Measurements from ENCODE around the gene GRAMD1A. TPM values are rescaled to one million over a fixed set of nuclear protein-coding genes. Genes with fewer than 3 reads are reported as not detected.

The GRAMD1A gene
- total RNA-seq, 2 donors from 2014 or later, result 115 to 137 TPM

DNA sequence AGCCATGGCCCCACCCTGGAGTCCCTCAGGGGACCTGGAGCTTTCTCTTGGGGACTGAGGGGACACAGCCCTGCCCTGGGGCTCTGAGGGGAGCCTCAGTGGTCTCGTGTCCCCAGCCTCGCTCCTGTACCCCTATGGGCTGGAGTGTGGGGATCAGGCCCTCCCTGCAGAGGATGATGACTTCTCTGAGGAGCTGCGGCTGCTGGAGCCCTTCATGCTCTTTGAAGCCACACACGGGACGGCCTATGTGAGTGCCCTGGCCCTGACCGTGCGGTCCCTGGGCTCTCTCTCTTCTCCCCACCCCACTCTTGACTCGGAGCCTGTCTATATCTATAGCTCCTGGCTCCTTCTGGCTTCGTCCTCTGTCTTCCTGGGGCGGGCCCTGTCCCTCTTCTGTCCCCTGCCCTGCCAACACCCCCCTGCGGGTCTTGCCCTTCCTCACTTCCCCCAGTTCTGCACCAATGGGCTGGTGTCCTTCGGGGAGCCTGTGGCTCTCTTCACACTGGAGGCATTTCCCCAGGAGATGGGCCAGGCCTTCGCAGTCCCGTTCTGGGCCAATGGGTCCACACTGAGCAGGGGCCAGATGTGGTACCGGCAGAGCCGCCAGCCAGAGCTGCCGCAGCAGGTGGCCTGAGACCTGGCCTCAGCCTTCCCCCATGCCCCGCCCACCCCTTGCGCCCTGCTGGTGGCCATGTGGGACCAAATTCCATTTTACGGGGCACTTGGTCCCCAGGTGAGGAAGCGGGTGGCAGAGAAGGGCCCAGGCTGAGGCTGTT, 74.5 kb downstream of the GRAMD1A start:
- Histone ChIP-seq H3K4me3 (ENCODE audit: low read length) (no peak overlapping the region), H3K27me3 (ENCODE audit: control insufficient read depth, insufficient read depth, low read length, poor library complexity, severe bottlenecking) (no peaks in the 10 kb centered on the region), H3K9me3 (ENCODE audit: control insufficient read depth, low read length) (peaks cover 7% of the 10 kb centered on the region), H3K36me3 (ENCODE audit: control insufficient read depth, insufficient read depth, low read length) (no peaks in the 10 kb centered on the region), H3K4me1 (ENCODE audit: control insufficient read depth, insufficient read depth, low read length) (no peaks in the 10 kb centered on the region), H3K27ac (ENCODE audit: low read depth, low read length) (no peak overlapping the region), H3K9ac (ENCODE audit: extremely low read depth, low read length, poor library complexity, severe bottlenecking) (no peak overlapping the region)
- no peaks in the 10 kb centered on the region for H3K27me3 Mint-ChIP-seq (ENCODE audit: insufficient read depth)
- peaks cover 3% of the 10 kb centered on the region for H3K9me3 Mint-ChIP-seq
- H3K36me3 Mint-ChIP-seq (ENCODE audit: low read depth), result no peaks in the 10 kb centered on the region
- no peaks in the 10 kb centered on the region for H3K4me1 Mint-ChIP-seq
- H3K27ac Mint-ChIP-seq, result no peak overlapping the region
- no peak overlapping the region for H3K4me3 Mint-ChIP-seq
- 89% methylated on average over 12 to 21 of the region's 21 CpGs for WGBS, 2 experiments (ENCODE audit: insufficient coverage in 1 of 2, insufficient read length in 1 of 2)
- TF ChIP-seq, protein P1, sequence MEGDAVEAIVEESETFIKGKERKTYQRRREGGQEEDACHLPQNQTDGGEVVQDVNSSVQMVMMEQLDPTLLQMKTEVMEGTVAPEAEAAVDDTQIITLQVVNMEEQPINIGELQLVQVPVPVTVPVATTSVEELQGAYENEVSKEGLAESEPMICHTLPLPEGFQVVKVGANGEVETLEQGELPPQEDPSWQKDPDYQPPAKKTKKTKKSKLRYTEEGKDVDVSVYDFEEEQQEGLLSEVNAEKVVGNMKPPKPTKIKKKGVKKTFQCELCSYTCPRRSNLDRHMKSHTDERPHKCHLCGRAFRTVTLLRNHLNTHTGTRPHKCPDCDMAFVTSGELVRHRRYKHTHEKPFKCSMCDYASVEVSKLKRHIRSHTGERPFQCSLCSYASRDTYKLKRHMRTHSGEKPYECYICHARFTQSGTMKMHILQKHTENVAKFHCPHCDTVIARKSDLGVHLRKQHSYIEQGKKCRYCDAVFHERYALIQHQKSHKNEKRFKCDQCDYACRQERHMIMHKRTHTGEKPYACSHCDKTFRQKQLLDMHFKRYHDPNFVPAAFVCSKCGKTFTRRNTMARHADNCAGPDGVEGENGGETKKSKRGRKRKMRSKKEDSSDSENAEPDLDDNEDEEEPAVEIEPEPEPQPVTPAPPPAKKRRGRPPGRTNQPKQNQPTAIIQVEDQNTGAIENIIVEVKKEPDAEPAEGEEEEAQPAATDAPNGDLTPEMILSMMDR (conservative IDR thresholded peaks at IDR 0.05), result no peak
- DNase-seq, result no peak

DNA sequence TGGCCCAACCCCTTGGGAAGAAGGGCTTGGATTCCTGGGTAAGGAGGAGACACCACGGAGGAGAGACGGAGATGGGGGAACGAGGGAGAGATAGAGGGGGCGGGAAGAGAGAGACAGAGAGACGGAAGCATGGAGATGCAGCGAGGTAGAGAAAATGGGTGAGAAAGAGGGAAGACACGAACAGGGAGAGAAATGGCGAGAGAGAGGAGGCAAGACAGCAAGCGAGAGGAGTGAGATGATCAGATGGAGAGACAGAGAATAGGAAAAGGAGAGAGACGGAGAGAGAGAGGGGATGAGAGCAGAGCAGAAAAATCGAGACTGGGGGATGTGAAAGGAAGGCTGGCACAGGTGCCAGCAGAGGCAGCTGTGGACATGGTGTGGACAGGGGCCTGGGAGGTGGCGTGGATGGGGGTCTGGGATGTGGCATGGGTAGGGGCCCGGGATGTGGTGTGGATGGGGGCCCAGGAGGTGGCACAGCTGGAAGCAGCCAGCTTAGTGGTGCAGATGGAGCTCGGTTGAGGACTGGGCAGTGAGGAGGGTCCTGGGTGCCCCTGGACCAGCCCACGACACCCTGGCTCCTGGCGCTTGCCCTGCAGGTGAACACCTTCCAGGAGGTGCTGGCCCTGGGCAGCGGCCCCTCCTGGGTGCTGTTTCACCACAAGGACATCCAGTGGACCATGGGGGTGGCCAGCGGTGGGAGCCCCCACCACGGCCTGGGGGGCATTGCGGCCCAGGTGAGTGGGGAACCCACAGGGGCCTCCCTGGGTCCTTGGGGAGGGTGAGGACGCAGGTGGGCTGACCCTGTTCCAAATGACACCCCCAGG, 75.3 kb downstream of the GRAMD1A start:
- TF ChIP-seq, protein P1 (conservative IDR thresholded peaks at IDR 0.05), result no peak
- Histone ChIP-seq H3K9ac (ENCODE audit: extremely low read depth, low read length, poor library complexity, severe bottlenecking) (no peak overlapping the region), H3K4me3 (ENCODE audit: low read length) (no peak overlapping the region), H3K9me3 (ENCODE audit: control insufficient read depth, low read length) (peaks cover 4% of the 10 kb centered on the region), H3K4me1 (ENCODE audit: control insufficient read depth, insufficient read depth, low read length) (no peaks in the 10 kb centered on the region), H3K36me3 (ENCODE audit: control insufficient read depth, insufficient read depth, low read length) (no peaks in the 10 kb centered on the region), H3K27me3 (ENCODE audit: control insufficient read depth, insufficient read depth, low read length, poor library complexity, severe bottlenecking) (no peaks in the 10 kb centered on the region), H3K27ac (ENCODE audit: low read depth, low read length) (no peak overlapping the region)
- Mint-ChIP-seq H3K27ac (no peak overlapping the region), H3K4me1 (no peaks in the 10 kb centered on the region), H3K9me3 (peaks cover 3% of the 10 kb centered on the region), H3K36me3 (ENCODE audit: low read depth) (no peaks in the 10 kb centered on the region), H3K4me3 (no peak overlapping the region), H3K27me3 (ENCODE audit: insufficient read depth) (no peaks in the 10 kb centered on the region)
- 91 to 93% methylated on average over 16 to 21 of the region's 21 CpGs for WGBS, 2 experiments (ENCODE audit: insufficient coverage in 1 of 2, insufficient read length in 1 of 2)
- DNase-seq, result no peak

DNA sequence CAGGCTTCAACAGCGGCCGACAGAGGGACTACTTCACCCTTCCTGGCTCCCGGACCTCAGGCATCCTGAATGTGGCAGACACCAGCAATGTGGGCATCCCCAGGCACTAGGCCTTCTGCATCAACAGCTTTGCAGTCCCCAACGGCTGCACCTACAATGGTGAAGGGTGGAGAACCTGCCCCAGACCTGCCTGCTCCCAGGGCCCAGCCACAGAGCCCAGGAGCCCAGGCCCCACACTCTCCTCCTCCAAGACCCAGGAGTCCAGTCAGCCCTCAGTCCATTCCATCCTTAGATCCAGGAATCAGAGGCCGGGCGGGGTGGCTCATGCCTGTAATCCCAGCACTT, 75.9 kb downstream of the GRAMD1A start:
- no peaks in the 10 kb centered on the region for H3K9me3 ChIP-seq (ENCODE audit: control insufficient read depth, low read length)

More for the DNA sequence above, 75.9 kb downstream of the GRAMD1A start:
- Histone ChIP-seq H3K36me3 (ENCODE audit: control insufficient read depth, insufficient read depth, low read length) (no peaks in the 10 kb centered on the region), H3K4me3 (ENCODE audit: low read length) (no peak overlapping the region), H3K27ac (ENCODE audit: low read depth, low read length) (no peak overlapping the region), H3K27me3 (ENCODE audit: control insufficient read depth, insufficient read depth, low read length, poor library complexity, severe bottlenecking) (no peaks in the 10 kb centered on the region), H3K9ac (ENCODE audit: extremely low read depth, low read length, poor library complexity, severe bottlenecking) (no peak overlapping the region), H3K4me1 (ENCODE audit: control insufficient read depth, insufficient read depth, low read length) (no peaks in the 10 kb centered on the region)
- Mint-ChIP-seq H3K36me3 (ENCODE audit: low read depth) (no peaks in the 10 kb centered on the region), H3K9me3 (no peaks in the 10 kb centered on the region), H3K27ac (no peak overlapping the region), H3K27me3 (ENCODE audit: insufficient read depth) (no peaks in the 10 kb centered on the region), H3K4me3 (no peak overlapping the region), H3K4me1 (no peaks in the 10 kb centered on the region)
- DNase-seq, result no peak
- TF ChIP-seq, protein P1 (conservative IDR thresholded peaks at IDR 0.05), result no peak
- 86 to 90% methylated on average over 5 to 6 of the region's 6 CpGs for WGBS, 2 experiments (ENCODE audit: insufficient coverage in 1 of 2, insufficient read length in 1 of 2)

Other genes starting within 250 kb of the GRAMD1A start
- gene ZNF599, start 227.1 kb upstream of the GRAMD1A start, total RNA-seq, result 1 to 10 TPM; 5.7 to 5.8 TPM
- gene ZNF30, start 73.4 kb upstream of the GRAMD1A start, total RNA-seq, result 1 to 10 TPM; 4.6 to 6.8 TPM
- 10 to 100 TPM; 30.2 to 32.1 TPM for gene ZNF792, start 36.1 kb upstream of the GRAMD1A start, total RNA-seq
- gene SCN1B, start 30.1 kb downstream of the GRAMD1A start, total RNA-seq, result 1 to 10 TPM; 1.4 to 1.5 TPM
- 10 to 100 TPM; 29.0 to 49.6 TPM for gene HPN, start 41.4 kb downstream of the GRAMD1A start, total RNA-seq
- gene FXYD3, start 115.5 kb downstream of the GRAMD1A start, total RNA-seq, result not detected
- under 1 TPM; 0.27 to 0.37 TPM for gene LGI4, start 134.7 kb downstream of the GRAMD1A start, total RNA-seq
- under 1 TPM in 1 of 2 donors, not detected in 1; 0.75 TPM for gene FXYD1, start 138.5 kb downstream of the GRAMD1A start, total RNA-seq
- gene FXYD7, start 142.9 kb downstream of the GRAMD1A start, total RNA-seq, result 1 to 10 TPM in 1 of 2 donors, not detected in 1; 1.1 TPM
- gene FXYD5, start 154.4 kb downstream of the GRAMD1A start, total RNA-seq, result 10 to 100 TPM; 24.0 to 29.6 TPM
- not detected for gene FAM187B, start 228.4 kb downstream of the GRAMD1A start, total RNA-seq
- gene LSR, start 248.7 kb downstream of the GRAMD1A start, total RNA-seq, result 100 to 1,000 TPM; 112 to 170 TPM